ENCODE data around the gene WDFY3.

The WDFY3 gene

DNA sequence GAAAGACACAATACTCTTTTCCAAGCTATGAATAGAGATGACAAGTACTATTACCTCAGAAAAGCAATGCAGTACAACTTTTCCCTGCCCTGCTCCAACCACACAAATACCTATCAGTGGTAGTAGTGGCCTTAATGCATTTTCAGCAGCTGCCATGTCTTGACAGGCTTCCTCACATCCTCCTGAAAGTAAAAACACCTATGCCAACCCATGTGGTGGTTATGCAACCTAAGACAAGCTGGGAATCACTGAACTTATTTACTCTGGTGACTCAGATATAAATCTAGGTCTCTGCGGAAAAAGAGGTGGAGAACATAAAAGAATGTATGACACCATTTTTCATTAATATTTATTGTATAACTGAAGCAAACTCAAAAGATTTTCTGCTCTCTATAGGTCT, 14.5 kb downstream of the WDFY3 start (continued):
- TF ChIP-seq PATZ1 (CRISPR knock-in tag; IDR thresholded peaks at IDR 0.05; ENCODE audit: borderline replicate concordance) (no peak), ZNF70 (CRISPR knock-in tag; IDR thresholded peaks at IDR 0.05) (no peak), CSDC2 (CRISPR knock-in tag; IDR thresholded peaks at IDR 0.05) (no peak), TCF4 (CRISPR knock-in tag; IDR thresholded peaks at IDR 0.05; ENCODE audit: borderline replicate concordance) (no peak), ISL1 (CRISPR knock-in tag; IDR thresholded peaks at IDR 0.05) (no peak), ZFP30 (CRISPR knock-in tag; IDR thresholded peaks at IDR 0.05) (no peak), ZNF565 (CRISPR knock-in tag; conservative IDR thresholded peaks at IDR 0.05; ENCODE audit: low read depth) (no peak)

DNA sequence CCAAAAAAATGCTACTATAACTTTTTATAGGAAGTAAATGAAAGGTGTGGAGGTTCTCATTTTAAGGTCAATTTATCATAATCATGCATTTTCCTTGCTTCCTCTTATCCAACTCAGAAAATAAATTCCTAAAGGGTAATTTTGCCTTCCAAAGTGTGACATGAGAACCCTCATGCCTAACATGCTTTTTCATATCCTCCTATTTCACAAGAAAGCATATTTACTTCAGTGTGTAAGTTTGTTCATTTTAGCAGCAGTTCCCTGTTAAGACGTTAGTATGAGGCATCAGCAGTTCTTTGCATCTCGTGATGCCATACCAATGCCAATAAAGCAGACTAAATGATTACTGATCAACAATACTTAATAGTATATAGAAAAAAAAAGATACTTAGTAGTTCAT, 18.4 kb downstream of the WDFY3 start:
- TF ChIP-seq, protein P1, sequence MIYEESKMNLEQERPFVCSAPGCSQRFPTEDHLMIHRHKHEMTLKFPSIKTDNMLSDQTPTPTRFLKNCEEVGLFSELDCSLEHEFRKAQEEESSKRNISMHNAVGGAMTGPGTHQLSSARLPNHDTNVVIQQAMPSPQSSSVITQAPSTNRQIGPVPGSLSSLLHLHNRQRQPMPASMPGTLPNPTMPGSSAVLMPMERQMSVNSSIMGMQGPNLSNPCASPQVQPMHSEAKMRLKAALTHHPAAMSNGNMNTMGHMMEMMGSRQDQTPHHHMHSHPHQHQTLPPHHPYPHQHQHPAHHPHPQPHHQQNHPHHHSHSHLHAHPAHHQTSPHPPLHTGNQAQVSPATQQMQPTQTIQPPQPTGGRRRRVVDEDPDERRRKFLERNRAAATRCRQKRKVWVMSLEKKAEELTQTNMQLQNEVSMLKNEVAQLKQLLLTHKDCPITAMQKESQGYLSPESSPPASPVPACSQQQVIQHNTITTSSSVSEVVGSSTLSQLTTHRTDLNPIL (CRISPR knock-in tag; IDR thresholded peaks at IDR 0.05; ENCODE audit: low read depth): no peak
- no peak for TF ChIP-seq ZC3H10 (CRISPR knock-in tag; IDR thresholded peaks at IDR 0.05)
- TF ChIP-seq TCF4 (CRISPR knock-in tag; IDR thresholded peaks at IDR 0.05; ENCODE audit: borderline replicate concordance): no peak
- no peak for TF ChIP-seq ZFP3 (CRISPR knock-in tag; IDR thresholded peaks at IDR 0.05)
- no peak for TF ChIP-seq ZNF8 (CRISPR knock-in tag; IDR thresholded peaks at IDR 0.05)
- TF ChIP-seq ZFP30 (CRISPR knock-in tag; IDR thresholded peaks at IDR 0.05): no peak
- TF ChIP-seq ISL1 (CRISPR knock-in tag; IDR thresholded peaks at IDR 0.05): no peak
- TF ChIP-seq ZNF70 (CRISPR knock-in tag; IDR thresholded peaks at IDR 0.05): no peak
- TF ChIP-seq SNAI2 (CRISPR knock-in tag; IDR thresholded peaks at IDR 0.05): no peak
- no peak for TF ChIP-seq CSDC2 (CRISPR knock-in tag; IDR thresholded peaks at IDR 0.05)
- TF ChIP-seq, protein P2, sequence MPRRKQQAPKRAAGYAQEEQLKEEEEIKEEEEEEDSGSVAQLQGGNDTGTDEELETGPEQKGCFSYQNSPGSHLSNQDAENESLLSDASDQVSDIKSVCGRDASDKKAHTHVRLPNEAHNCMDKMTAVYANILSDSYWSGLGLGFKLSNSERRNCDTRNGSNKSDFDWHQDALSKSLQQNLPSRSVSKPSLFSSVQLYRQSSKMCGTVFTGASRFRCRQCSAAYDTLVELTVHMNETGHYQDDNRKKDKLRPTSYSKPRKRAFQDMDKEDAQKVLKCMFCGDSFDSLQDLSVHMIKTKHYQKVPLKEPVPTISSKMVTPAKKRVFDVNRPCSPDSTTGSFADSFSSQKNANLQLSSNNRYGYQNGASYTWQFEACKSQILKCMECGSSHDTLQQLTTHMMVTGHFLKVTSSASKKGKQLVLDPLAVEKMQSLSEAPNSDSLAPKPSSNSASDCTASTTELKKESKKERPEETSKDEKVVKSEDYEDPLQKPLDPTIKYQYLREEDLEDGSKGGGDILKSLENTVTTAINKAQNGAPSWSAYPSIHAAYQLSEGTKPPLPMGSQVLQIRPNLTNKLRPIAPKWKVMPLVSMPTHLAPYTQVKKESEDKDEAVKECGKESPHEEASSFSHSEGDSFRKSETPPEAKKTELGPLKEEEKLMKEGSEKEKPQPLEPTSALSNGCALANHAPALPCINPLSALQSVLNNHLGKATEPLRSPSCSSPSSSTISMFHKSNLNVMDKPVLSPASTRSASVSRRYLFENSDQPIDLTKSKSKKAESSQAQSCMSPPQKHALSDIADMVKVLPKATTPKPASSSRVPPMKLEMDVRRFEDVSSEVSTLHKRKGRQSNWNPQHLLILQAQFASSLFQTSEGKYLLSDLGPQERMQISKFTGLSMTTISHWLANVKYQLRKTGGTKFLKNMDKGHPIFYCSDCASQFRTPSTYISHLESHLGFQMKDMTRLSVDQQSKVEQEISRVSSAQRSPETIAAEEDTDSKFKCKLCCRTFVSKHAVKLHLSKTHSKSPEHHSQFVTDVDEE (CRISPR knock-in tag; IDR thresholded peaks at IDR 0.05): no peak
- TF ChIP-seq ZNF565 (CRISPR knock-in tag; conservative IDR thresholded peaks at IDR 0.05; ENCODE audit: low read depth): no peak
- TF ChIP-seq PPARA (CRISPR knock-in tag; IDR thresholded peaks at IDR 0.05; ENCODE audit: borderline replicate concordance): no peak
- no peak for TF ChIP-seq CSRNP3 (CRISPR knock-in tag; IDR thresholded peaks at IDR 0.05)
- no peak for TF ChIP-seq RARB (CRISPR knock-in tag; IDR thresholded peaks at IDR 0.05)
- TF ChIP-seq BACH2 (CRISPR knock-in tag; IDR thresholded peaks at IDR 0.05; ENCODE audit: borderline replicate concordance): no peak
- TF ChIP-seq GLIS3 (CRISPR knock-in tag; IDR thresholded peaks at IDR 0.05): no peak
- no peak for TF ChIP-seq ARNTL (CRISPR knock-in tag; IDR thresholded peaks at IDR 0.05; ENCODE audit: borderline replicate concordance, low read depth)
- no peak for ATAC-seq

DNA sequence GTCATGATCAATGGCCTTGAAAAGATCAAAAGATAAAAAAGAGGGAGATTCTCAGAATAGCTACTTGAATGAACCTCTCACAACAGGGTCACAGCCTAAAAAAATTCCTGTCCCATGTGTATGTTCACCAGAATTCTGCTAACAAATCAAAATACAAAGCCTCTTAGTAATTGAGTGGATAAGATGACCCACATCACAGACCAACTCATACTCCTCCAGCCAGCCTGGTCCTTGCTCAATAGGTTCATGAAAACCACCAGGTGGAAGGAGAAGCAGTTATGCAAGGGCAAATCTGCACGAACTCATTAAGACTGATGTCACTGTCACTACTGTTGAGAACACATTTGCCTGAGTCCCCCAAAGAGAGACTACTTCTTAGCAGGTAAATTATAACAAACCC, 21.5 kb downstream of the WDFY3 start:
- no peak for ATAC-seq
- TF ChIP-seq PATZ1 (CRISPR knock-in tag; IDR thresholded peaks at IDR 0.05; ENCODE audit: borderline replicate concordance) (no peak), TOX (CRISPR knock-in tag; IDR thresholded peaks at IDR 0.05; ENCODE audit: borderline replicate concordance) (no peak), ZFP30 (CRISPR knock-in tag; IDR thresholded peaks at IDR 0.05) (no peak), TCF4 (CRISPR knock-in tag; IDR thresholded peaks at IDR 0.05; ENCODE audit: borderline replicate concordance) (no peak), ZNF70 (CRISPR knock-in tag; IDR thresholded peaks at IDR 0.05) (no peak), ZNF565 (CRISPR knock-in tag; conservative IDR thresholded peaks at IDR 0.05; ENCODE audit: low read depth) (no peak), ESRRG (CRISPR knock-in tag; IDR thresholded peaks at IDR 0.05) (no peak), ZC3H10 (CRISPR knock-in tag; IDR thresholded peaks at IDR 0.05) (no peak)
- TF ChIP-seq, protein P1 (CRISPR knock-in tag; IDR thresholded peaks at IDR 0.05; ENCODE audit: low read depth): no peak

All from SK-N-SH treated with all-trans-retinoic acid at 6 μM for 48 hours (cell line).